GM21825 (cell line): ENCODE data around the gene OR1L1.

Experiments
- ATAC-seq: cut with Tn5 transposase; IDR thresholded peaks from one replicate; pipeline ENCODE4 v1.9.1; 2021; ENCODE audit warnings: mild to moderate bottlenecking, moderate library complexity; ENCODE audit not compliant: unreplicated experiment

OR1L1 gene, protein sequence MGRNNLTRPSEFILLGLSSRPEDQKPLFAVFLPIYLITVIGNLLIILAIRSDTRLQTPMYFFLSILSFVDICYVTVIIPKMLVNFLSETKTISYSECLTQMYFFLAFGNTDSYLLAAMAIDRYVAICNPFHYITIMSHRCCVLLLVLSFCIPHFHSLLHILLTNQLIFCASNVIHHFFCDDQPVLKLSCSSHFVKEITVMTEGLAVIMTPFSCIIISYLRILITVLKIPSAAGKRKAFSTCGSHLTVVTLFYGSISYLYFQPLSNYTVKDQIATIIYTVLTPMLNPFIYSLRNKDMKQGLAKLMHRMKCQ

DNA sequence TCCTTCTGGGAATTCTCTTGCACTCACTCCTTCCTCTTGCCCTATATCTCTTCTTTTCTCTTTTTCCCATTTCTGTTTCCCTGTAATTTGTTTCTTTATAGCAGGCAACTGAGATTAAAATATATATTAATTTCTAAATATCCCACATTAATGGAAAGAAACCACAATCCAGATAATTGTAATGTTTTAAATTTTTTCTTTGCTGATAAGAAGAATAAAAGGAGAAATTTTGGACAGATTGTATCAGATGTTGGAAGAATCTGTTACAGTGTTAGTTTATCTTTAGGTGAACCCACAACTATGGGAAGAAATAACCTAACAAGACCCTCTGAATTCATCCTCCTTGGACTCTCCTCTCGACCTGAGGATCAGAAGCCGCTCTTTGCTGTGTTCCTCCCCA, at the start of gene OR1L1:
TSS of gene OR1L1 (plus strand) at position 301 of the 400 bp plus-strand sequence. CDS start at position 301, 0 bp downstream.
- ATAC-seq, result no peak

DNA sequence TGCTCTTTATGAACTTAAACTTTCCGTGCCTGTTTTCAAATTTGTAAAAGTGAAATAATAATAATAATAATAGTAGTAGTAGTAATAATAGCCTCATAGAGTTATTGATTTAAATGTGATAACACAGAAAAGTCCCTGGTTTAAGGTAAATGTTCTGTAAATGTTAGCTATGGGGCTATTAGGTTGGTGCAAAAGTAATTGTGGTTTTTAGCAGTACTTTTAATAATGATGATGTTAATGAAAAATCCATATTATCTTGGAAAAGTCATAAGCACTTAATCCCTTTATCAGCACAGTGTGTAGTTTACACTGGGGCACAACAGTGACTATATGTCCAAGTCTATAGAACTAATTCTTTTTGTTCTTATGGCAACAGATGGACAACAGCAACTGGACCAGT, 47.2 kb upstream of the OR1L1 start, which contains the start of gene OR1Q1:
TSS of gene OR1Q1 (plus strand) at position 377 of the 400 bp plus-strand sequence. CDS start at position 377, 0 bp downstream.
- no peak for ATAC-seq

DNA sequence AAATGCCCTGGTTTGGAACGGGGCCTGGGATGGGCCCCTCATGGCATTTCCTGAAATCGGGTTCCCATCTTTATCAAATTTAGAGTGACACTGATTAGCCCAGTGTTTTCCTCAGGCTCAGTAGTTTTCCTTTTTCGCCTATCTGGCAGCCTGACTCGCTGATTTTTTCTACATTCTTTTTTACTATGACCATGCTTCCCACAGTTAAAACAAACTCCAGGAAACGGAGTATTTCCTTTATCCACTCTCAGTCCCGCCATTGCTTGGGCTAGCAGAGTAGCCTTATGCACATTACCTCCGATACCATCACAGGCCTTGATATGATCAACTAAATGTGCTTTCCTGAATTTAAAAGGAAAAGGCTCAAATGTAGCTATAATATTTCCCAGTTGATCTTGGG, 41.5 kb upstream of the OR1L1 start:
- no peak for ATAC-seq

DNA sequence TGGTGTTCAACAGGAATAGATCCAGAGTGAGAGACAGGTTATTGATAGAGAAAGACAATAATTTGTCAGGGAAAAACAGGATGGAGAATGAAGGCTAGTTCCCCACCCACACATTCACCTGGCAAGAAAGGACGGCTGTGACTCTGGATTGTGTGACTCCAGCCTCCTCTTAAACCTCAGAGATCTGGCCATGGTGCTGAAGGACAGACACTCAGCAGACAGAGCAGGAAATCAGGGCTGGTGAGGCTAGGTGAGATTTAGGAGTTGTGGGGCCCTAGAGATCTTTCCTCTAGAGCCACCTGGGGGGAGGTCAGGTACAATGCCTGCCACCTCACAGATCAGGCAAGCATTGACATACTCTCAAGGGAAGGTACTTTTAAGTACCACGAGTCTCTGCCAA, 19.3 kb upstream of the OR1L1 start:
- no peak for ATAC-seq

DNA sequence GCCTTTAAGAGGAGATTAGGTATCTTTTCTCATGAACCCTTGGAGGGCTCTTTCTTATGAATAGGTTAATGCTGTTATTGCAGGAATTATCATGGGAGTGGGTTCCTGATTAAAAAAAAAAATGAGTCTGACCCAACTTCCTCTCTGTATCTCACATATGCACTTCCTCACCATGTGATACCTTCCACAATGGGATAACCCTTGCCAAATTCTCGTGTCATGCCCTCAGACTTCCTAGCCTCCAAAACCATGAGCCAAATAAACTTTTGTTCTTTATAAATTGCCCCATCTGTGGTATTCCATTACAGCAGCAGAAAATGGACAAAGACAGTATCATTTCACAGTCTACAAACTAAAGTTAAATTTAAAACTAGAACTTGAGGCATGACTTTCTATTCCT, 5.1 kb upstream of the OR1L1 start:
- ATAC-seq, result no peak

DNA sequence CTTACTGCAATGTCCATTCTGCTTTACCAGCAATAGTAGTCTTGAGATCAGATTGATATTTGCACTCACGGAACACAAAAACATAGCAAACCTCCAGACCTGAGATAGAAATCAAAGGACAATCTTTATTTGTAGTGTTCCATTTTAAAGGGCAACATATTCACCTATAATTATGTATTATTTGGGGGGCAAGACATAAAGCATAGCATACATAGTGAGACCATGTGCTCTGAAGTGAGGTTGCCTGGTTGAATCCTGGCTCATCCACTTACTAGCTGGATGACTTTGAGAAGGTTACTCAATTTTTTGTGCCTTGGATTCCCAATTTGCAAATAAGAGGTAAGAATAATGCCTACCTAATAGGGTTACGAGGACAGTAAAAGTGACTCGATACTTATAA, 4.0 kb upstream of the OR1L1 start, which contains the start of gene OR1B1:
TSS of gene OR1B1 (minus strand) at position 101 of the 400 bp plus-strand sequence.
- ATAC-seq, result no peak

DNA sequence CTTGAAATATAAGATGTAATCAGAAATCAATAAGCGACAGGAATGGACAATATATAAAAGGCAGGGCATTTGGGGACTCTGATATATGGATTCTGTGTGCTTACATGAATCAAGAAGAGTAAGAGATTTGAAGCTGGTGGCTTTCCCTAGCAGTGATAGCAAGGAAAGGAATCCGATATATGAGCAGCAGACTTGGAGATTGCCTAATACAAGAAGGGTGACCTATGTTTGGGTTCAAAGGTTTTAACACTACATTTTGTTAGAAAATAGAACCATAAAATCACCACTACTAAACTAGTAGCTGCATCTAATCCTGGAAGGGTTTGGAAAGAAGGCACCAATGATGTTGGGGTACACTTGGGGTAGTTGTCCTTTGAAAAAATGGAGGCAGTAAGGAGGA, 11.0 kb downstream of the OR1L1 start:
- no peak for ATAC-seq

DNA sequence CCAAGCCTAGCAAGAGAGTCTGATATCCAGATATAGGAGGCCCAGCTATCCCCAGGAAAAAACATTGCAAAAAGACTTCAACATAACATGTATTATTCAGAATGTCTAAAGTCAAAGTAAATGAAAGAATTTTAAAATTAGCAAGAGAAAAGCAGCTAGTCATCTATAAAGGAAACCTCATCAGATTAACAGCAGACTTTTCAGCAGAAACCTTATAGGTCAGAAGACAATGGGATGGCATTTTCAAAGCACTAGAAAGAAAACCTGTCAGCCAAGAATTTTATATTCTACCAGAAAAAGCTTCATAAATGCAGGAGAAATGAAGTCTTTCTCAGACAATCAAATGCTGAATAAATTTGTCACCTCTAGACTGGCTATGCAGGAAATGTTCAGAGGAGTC, 23.3 kb downstream of the OR1L1 start:
- no peak for ATAC-seq

DNA sequence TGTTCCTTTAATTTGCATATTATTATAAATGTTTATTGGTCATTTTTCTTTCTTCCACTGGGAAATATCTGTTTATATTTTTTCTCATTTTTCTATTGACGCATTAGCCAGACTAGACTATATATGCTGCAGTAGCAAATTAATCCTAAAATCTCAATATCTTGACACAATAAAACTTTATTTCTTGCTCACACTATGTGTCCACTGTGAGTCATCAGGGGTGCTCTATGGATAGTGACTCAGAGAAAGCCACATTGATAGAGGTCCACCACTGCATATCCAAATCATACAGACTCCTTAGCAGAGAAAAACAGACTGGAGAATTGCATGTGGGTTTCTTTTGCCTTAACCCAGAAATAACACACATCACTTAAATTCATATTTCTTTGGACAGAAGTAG, 34.2 kb downstream of the OR1L1 start:
- no peak for ATAC-seq
